ENCODE data around the gene SLC24A5.

The SLC24A5 gene

DNA sequence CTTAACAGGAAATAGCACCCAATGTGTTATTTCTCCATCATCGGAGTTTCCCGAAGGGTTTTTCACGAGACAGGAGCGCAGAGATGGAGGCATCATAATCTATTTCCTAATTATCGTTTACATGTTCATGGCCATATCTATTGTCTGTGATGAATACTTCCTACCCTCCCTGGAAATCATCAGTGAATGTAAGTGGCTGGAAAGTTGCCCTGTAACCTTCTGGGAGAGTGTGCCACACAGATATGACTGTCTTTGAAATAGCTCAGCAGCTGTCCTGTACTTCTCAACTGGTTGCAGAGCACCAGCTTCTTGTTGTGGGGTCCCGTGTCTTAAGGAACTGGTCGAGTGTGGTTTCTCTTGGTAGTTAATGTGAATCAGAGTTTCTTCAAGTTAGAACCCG, 1.1 kb downstream of the SLC24A5 start:
- CTCF ChIA-PET, result no interaction called here
- TF ChIP-seq LEF1 (IDR thresholded peaks at IDR 0.05; ENCODE audit: borderline replicate concordance) (no peak), ELF4 (IDR thresholded peaks at IDR 0.05) (no peak), L3MBTL2 (conservative IDR thresholded peaks at IDR 0.05) (no peak), FOXA1 (IDR thresholded peaks at IDR 0.05) (no peak), SUZ12 (IDR thresholded peaks at IDR 0.05) (no peak), ZNF384 (IDR thresholded peaks at IDR 0.05) (no peak), HDGF (IDR thresholded peaks at IDR 0.05; ENCODE audit: borderline replicate concordance) (no peak), CTBP1 (IDR thresholded peaks at IDR 0.05; ENCODE audit: borderline replicate concordance) (no peak), ARNT (IDR thresholded peaks at IDR 0.05) (no peak), BHLHE40 (IDR thresholded peaks at IDR 0.05; ENCODE audit: borderline replicate concordance) (no peak), FOXK2 (IDR thresholded peaks at IDR 0.05) (no peak), SP1 (IDR thresholded peaks at IDR 0.05) (no peak), TARDBP (IDR thresholded peaks at IDR 0.05) (no peak), NFRKB (IDR thresholded peaks at IDR 0.05) (no peak), FOXM1 (IDR thresholded peaks at IDR 0.05; ENCODE audit: borderline replicate concordance) (no peak)
- TF ChIP-seq, protein P1, sequence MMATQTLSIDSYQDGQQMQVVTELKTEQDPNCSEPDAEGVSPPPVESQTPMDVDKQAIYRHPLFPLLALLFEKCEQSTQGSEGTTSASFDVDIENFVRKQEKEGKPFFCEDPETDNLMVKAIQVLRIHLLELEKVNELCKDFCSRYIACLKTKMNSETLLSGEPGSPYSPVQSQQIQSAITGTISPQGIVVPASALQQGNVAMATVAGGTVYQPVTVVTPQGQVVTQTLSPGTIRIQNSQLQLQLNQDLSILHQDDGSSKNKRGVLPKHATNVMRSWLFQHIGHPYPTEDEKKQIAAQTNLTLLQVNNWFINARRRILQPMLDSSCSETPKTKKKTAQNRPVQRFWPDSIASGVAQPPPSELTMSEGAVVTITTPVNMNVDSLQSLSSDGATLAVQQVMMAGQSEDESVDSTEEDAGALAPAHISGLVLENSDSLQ (IDR thresholded peaks at IDR 0.05), result no peak
- POLR2A ChIA-PET, result no interaction called here
- DNase-seq (ENCODE audit: extremely low spot score), result no peak

DNA sequence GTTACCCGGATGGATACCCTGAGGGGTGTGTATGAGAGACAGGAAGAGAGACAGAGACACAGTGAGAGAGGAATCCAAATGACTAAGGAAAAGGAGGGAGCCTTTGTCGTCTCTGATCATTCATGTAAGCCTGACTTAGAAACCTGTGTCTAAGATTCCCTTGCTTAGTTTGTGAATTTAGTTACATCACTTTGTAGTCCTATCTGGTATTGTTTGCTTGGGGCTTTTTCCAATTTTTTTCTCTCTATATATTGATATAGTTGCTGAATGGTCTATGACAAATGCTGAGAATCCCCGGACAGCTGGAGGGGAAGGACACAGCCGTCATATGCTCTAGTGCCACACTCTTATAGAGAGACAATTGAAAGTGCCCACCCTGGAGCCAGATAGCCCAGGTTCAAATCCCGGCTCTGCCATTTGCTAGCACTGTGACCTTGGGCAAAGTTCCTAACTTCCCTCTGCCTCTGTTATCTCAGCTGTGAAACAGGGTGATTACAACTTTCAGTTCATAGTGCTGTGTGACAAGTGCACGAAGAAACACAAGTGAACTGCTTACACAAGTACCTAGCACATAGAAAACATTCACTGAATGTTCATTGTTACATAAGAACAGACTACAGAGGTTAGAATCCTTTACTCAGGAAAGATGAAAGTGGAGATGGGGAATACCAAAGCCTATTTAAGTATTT, 6.0 kb downstream of the SLC24A5 start:
- DNase-seq (ENCODE audit: extremely low spot score), result no peak
- TF ChIP-seq, protein P1 (IDR thresholded peaks at IDR 0.05), result no peak
- no peak for TF ChIP-seq NFRKB (IDR thresholded peaks at IDR 0.05)
- no peak for TF ChIP-seq FOXK2 (IDR thresholded peaks at IDR 0.05)
- no peak for TF ChIP-seq TARDBP (IDR thresholded peaks at IDR 0.05)
- TF ChIP-seq SUZ12 (IDR thresholded peaks at IDR 0.05), result no peak
- TF ChIP-seq SP1 (IDR thresholded peaks at IDR 0.05), result no peak
- no peak for TF ChIP-seq HDGF (IDR thresholded peaks at IDR 0.05; ENCODE audit: borderline replicate concordance)
- TF ChIP-seq L3MBTL2 (conservative IDR thresholded peaks at IDR 0.05), result no peak
- TF ChIP-seq ELF4 (IDR thresholded peaks at IDR 0.05), result no peak
- TF ChIP-seq CTBP1 (IDR thresholded peaks at IDR 0.05; ENCODE audit: borderline replicate concordance), result no peak
- ChIA-PET CTCF (interaction anchor here (0.6 kb wide), 1 partner anchor 209 kb away, joined by 3 read pairs; no protein-coding TSS in a partner anchor), POLR2A (no interaction called here)

DNA sequence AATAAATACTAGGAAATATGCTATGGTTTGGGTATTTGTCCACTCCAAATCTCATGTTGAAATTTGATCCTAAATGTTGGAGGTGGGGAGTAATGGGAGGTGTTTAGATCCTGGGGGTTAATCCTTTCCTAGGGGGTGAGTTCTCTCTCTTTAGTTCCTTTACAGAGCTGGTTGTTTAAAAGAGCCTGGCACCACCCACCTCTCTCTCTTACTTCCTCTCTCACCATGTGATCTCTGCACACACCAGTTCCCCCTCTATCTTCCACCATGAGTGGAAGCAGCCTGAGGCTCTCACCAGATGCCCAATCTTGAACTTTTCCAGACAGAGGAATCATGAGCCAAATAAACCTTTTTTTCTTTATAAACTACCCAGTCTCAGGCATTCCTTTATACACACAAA, 10.5 kb downstream of the SLC24A5 start:
- TF ChIP-seq FOXA1 (IDR thresholded peaks at IDR 0.05), result no peak
- TF ChIP-seq SUZ12 (IDR thresholded peaks at IDR 0.05), result no peak
- no peak for TF ChIP-seq TARDBP (IDR thresholded peaks at IDR 0.05)
- TF ChIP-seq NFRKB (IDR thresholded peaks at IDR 0.05), result no peak
- TF ChIP-seq BHLHE40 (IDR thresholded peaks at IDR 0.05; ENCODE audit: borderline replicate concordance), result no peak
- no peak for TF ChIP-seq SP1 (IDR thresholded peaks at IDR 0.05)
- TF ChIP-seq FOXM1 (IDR thresholded peaks at IDR 0.05; ENCODE audit: borderline replicate concordance), result no peak
- TF ChIP-seq ZNF384 (IDR thresholded peaks at IDR 0.05), result no peak
- no peak for TF ChIP-seq LEF1 (IDR thresholded peaks at IDR 0.05; ENCODE audit: borderline replicate concordance)
- no peak for TF ChIP-seq ELF4 (IDR thresholded peaks at IDR 0.05)
- TF ChIP-seq, protein P1 (IDR thresholded peaks at IDR 0.05), result no peak
- no peak for TF ChIP-seq ARNT (IDR thresholded peaks at IDR 0.05)
- no peak for TF ChIP-seq HDGF (IDR thresholded peaks at IDR 0.05; ENCODE audit: borderline replicate concordance)
- no peak for TF ChIP-seq CTBP1 (IDR thresholded peaks at IDR 0.05; ENCODE audit: borderline replicate concordance)
- TF ChIP-seq FOXK2 (IDR thresholded peaks at IDR 0.05), result no peak
- TF ChIP-seq L3MBTL2 (conservative IDR thresholded peaks at IDR 0.05), result no peak
- no peak for DNase-seq (ENCODE audit: extremely low spot score)
- ChIA-PET POLR2A (no interaction called here), CTCF (no interaction called here)

DNA sequence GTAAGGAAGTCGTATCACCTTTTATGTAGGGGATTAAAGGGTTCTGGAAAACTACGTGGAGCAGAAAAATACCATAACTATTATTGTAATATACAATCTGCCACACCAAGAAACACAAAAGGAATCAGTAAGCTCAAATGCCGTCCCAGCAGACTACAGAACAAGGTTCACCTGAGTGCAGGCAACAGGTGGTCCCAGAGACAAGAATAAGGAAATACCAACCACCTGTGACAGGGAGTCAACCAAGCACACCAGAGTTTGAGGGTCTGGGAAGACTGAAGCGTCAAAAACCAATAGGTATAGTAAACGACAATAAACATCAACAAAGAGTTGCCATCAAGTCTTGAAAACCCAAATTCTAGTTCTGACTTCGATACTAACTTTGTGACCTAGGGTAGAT, 12.1 kb downstream of the SLC24A5 start:
- no peak for DNase-seq (ENCODE audit: extremely low spot score)
- ChIA-PET CTCF (no interaction called here), POLR2A (no interaction called here)
- no peak for TF ChIP-seq FOXM1 (IDR thresholded peaks at IDR 0.05; ENCODE audit: borderline replicate concordance)
- no peak for TF ChIP-seq HDGF (IDR thresholded peaks at IDR 0.05; ENCODE audit: borderline replicate concordance)
- no peak for TF ChIP-seq LEF1 (IDR thresholded peaks at IDR 0.05; ENCODE audit: borderline replicate concordance)
- TF ChIP-seq TARDBP (IDR thresholded peaks at IDR 0.05), result no peak
- TF ChIP-seq ZNF384 (IDR thresholded peaks at IDR 0.05), result no peak
- no peak for TF ChIP-seq CTBP1 (IDR thresholded peaks at IDR 0.05; ENCODE audit: borderline replicate concordance)
- no peak for TF ChIP-seq L3MBTL2 (conservative IDR thresholded peaks at IDR 0.05)
- TF ChIP-seq ARNT (IDR thresholded peaks at IDR 0.05), result no peak
- TF ChIP-seq ELF4 (IDR thresholded peaks at IDR 0.05), result no peak
- no peak for TF ChIP-seq SP1 (IDR thresholded peaks at IDR 0.05)
- TF ChIP-seq SUZ12 (IDR thresholded peaks at IDR 0.05), result no peak
- no peak for TF ChIP-seq FOXA1 (IDR thresholded peaks at IDR 0.05)
- no peak for TF ChIP-seq NFRKB (IDR thresholded peaks at IDR 0.05)
- TF ChIP-seq FOXK2 (IDR thresholded peaks at IDR 0.05), result no peak
- TF ChIP-seq, protein P1 (IDR thresholded peaks at IDR 0.05), result no peak
- TF ChIP-seq BHLHE40 (IDR thresholded peaks at IDR 0.05; ENCODE audit: borderline replicate concordance), result no peak

DNA sequence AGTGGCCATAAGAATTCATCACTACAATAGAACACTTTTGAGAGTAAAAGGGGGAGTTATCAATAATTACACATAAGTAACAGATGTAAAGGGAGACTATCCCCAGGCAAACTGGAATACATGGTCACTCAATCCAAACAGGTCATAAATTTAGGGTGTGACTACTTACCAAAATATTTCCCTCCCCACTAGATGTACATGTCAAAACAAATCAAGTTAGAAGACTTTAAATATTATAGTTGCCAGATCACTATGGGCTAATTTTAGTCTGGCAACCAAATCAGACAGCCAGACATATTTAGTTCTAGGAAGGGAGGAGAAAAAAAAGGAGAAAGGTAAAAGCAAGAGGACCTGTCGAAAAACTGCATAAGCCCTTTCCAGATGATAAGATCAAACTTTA, 23.1 kb downstream of the SLC24A5 start:
- no peak for TF ChIP-seq BHLHE40 (IDR thresholded peaks at IDR 0.05; ENCODE audit: borderline replicate concordance)
- TF ChIP-seq SUZ12 (IDR thresholded peaks at IDR 0.05), result no peak
- no peak for TF ChIP-seq LEF1 (IDR thresholded peaks at IDR 0.05; ENCODE audit: borderline replicate concordance)
- ChIA-PET POLR2A (no interaction called here), CTCF (no interaction called here)
- no peak for DNase-seq (ENCODE audit: extremely low spot score)

Data from HEK293T (cell line).